Measurements from ENCODE around the gene RABL2B.

DNA sequence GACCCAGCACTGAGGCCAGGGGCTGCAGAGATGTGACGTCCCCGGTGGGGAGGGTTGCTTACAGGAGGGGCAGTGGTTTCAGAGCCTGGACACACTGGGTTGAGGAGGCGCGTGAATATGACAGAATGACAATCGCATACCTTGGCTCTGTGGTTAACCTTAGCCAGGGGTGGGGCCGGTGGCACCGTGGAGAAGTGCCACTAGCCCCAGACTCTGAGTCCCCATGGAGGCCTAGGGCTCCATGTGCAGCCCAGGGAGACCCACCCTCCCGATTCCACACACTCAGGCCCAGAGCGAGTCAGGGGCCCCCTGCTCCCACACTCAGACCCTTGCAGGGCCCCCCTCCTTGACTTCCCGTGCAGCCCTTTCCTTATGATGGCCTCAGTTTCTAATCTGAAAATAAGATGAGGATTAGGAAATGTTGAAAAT lies 49.1 kb downstream of the RABL2B start:
- TF ChIP-seq, protein P1, sequence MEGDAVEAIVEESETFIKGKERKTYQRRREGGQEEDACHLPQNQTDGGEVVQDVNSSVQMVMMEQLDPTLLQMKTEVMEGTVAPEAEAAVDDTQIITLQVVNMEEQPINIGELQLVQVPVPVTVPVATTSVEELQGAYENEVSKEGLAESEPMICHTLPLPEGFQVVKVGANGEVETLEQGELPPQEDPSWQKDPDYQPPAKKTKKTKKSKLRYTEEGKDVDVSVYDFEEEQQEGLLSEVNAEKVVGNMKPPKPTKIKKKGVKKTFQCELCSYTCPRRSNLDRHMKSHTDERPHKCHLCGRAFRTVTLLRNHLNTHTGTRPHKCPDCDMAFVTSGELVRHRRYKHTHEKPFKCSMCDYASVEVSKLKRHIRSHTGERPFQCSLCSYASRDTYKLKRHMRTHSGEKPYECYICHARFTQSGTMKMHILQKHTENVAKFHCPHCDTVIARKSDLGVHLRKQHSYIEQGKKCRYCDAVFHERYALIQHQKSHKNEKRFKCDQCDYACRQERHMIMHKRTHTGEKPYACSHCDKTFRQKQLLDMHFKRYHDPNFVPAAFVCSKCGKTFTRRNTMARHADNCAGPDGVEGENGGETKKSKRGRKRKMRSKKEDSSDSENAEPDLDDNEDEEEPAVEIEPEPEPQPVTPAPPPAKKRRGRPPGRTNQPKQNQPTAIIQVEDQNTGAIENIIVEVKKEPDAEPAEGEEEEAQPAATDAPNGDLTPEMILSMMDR (IDR thresholded peaks at IDR 0.05; ENCODE audit: borderline replicate concordance, extremely low read depth, low read length, poor library complexity, severe bottlenecking) = no peak
- no peak for TF ChIP-seq EZH2 (IDR thresholded peaks at IDR 0.05; ENCODE audit: borderline replicate concordance, low read depth, low read length, severe bottlenecking)
